A549 (cell line): ENCODE measurements around the gene DCPS. TPM values are rescaled to one million over a fixed set of nuclear protein-coding genes. Genes with fewer than 3 reads are reported as not detected.

Experiments
- ATAC-seq, 2 experiments: fragments of 200-7000 bp in 1 of 2; fragments of >200 bp in 1 of 2; cut with Nextera tagmentation in 1 of 2; cut with Tn5 transposase in 1 of 2; 3 replicates each; pipeline versions ENCODE4 v1.8.0 to v1.9.1; 2018 to 2020; ENCODE audit warnings: mild to moderate bottlenecking in 1 of 2, moderate library complexity in 1 of 2
- CTCF ChIA-PET: fragments of 300-600 bp; sonication (Branson Sonifier 250); formaldehyde crosslinking; extraction: SDS; loops from one replicate; lab custom pipeline; 2021; ENCODE audit warnings: antibody characterized with exemption, inconsistent platforms; lab: Yijun Ruan, JAX
- POLR2A ChIA-PET: fragments of 350-600 bp; formaldehyde crosslinking; extraction: SDS; loops from one replicate; lab custom pipeline; 2021; ENCODE audit warnings: antibody characterized with exemption, inconsistent platforms; lab: Yijun Ruan, JAX
- DNase-seq, 2 experiments: peaks; one replicate each; pipeline versions ENCODE4 v3.0.0 to v3.0.0-alpha.2; 2011 to 2016; ENCODE audit warnings: low read depth in 1 of 2, low spot score in 1 of 2
- FAIRE-seq: peaks from 2 replicates; lab custom pipeline; 2011; peaks lifted over from hg19 to GRCh38; lab: Jason Lieb, UNC
- H3K27ac ChIP-seq, 2 experiments: fragments of >200 bp; sonication (Bioruptor Twin); formaldehyde crosslinking; 3 replicates each; pipeline ENCODE4 v1.5.1; 2016 to 2017
- H3K4me1 ChIP-seq: fragments of >200 bp; sonication (Bioruptor Twin); formaldehyde crosslinking; 3 replicates; pipeline ENCODE4 v1.6.1; 2016
- H3K4me2 ChIP-seq: fragments of >200 bp; sonication (Bioruptor Twin); formaldehyde crosslinking; 3 replicates; pipeline ENCODE4 v1.6.1; 2016
- H3K4me3 ChIP-seq: fragments of >200 bp; sonication (Bioruptor Twin); formaldehyde crosslinking; 3 replicates; pipeline ENCODE4 v1.5.1; 2016
- H3K9me3 ChIP-seq: fragments of >200 bp; sonication (Bioruptor Twin); formaldehyde crosslinking; 3 replicates; pipeline ENCODE4 v1.6.1; 2016
- ATOH8 ChIP-seq: fragments of 250-450 bp; sonication (Bioruptor Pico); IDR thresholded peaks from 2 replicates; pipeline ENCODE4 v1.5.0; 2020; ENCODE audit warnings: low read depth, mild to moderate bottlenecking, moderate library complexity
- BCL3 ChIP-seq: fragments of >200 bp; sonication (Bioruptor Twin); formaldehyde crosslinking; IDR thresholded peaks from 3 replicates; pipeline ENCODE4 v1.6.1; 2016
- EHF ChIP-seq: fragments of 250-450 bp; sonication (Bioruptor Pico); IDR thresholded peaks from 2 replicates; pipeline ENCODE4 v1.5.0; 2020; ENCODE audit warnings: mild to moderate bottlenecking
- EHMT2 ChIP-seq: fragments of 200-600 bp; sonication (generic); IDR thresholded peaks from 2 replicates; pipeline ENCODE4 v1.6.1; 2016; ENCODE audit warnings: antibody characterized with exemption, low read depth, mild to moderate bottlenecking, moderate library complexity
- ESRRA ChIP-seq: fragments of 150-350 bp; IDR thresholded peaks from 2 replicates; pipeline ENCODE4 v1.6.1; 2014; ENCODE audit warnings: mild to moderate bottlenecking, low read length, borderline replicate concordance
- FOSL2 ChIP-seq, 2 experiments: fragments of 450-650 bp in 1 of 2; fragments of >200 bp in 1 of 2; sonication (Bioruptor Twin) in 1 of 2; formaldehyde crosslinking; IDR thresholded peaks; 2 replicates each; pipeline versions ENCODE4 v1.5.0 to v1.6.1; 2016 to 2020; ENCODE audit warnings: mild to moderate bottlenecking in 1 of 2, moderate library complexity in 1 of 2
- HEYL ChIP-seq: fragments of 250-450 bp; sonication (Bioruptor Pico); IDR thresholded peaks from 2 replicates; pipeline ENCODE4 v1.8.0; 2021; ENCODE audit warnings: mild to moderate bottlenecking, moderate library complexity
- HMGXB4 ChIP-seq: fragments of 250-450 bp; sonication (Bioruptor Pico); IDR thresholded peaks from 2 replicates; pipeline ENCODE4 v1.5.0; 2021; ENCODE audit warnings: mild to moderate bottlenecking, moderate library complexity, borderline replicate concordance
- JUN ChIP-seq, 2 experiments: fragments of >200 bp; sonication (Bioruptor Twin); formaldehyde crosslinking; IDR thresholded peaks; 2 replicates in 1 of 2; 3 replicates in 1 of 2; pipeline ENCODE4 v1.6.1; 2016 to 2017
- MAFK ChIP-seq: fragments of 450-650 bp; IDR thresholded peaks from 2 replicates; pipeline ENCODE4 v1.6.1; 2014; ENCODE audit not compliant: partially characterized antibody
- MYC ChIP-seq: IDR thresholded peaks from 2 replicates; pipeline ENCODE4 v1.6.1; 2012; ENCODE audit warnings: mild to moderate bottlenecking, inconsistent platforms, low read length, improper control_type of control experiment, borderline replicate concordance
- NR3C1 ChIP-seq: fragments of >200 bp; sonication (Bioruptor Twin); formaldehyde crosslinking; IDR thresholded peaks from 3 replicates; pipeline ENCODE4 v1.6.1; 2017
- POLR2AphosphoS2 ChIP-seq: conservative IDR thresholded peaks from 2 replicates; pipeline ENCODE4 v1.6.1; 2012; ENCODE audit warnings: low read length, improper control_type of control experiment, inconsistent platforms
- RAD21 ChIP-seq, 2 experiments: fragments of >200 bp in 1 of 2; sonication (Bioruptor Twin) in 1 of 2; formaldehyde crosslinking in 1 of 2; IDR thresholded peaks in 1 of 2; conservative IDR thresholded peaks in 1 of 2; 2 replicates in 1 of 2; 3 replicates in 1 of 2; pipeline ENCODE4 v1.6.1; 2012 to 2018; ENCODE audit warnings: inconsistent platforms in 1 of 2
- REST ChIP-seq: fragments of 200-600 bp; sonication (generic); IDR thresholded peaks from 2 replicates; pipeline ENCODE4 v1.6.1; 2016; ENCODE audit warnings: antibody characterized with exemption, mild to moderate bottlenecking, moderate library complexity
- TFCP2L1 ChIP-seq: fragments of 250-450 bp; sonication (Bioruptor Pico); IDR thresholded peaks from 2 replicates; pipeline ENCODE4 v1.5.0; 2021; ENCODE audit warnings: mild to moderate bottlenecking
- TP53 ChIP-seq: fragments of 250-450 bp; sonication (Bioruptor Pico); IDR thresholded peaks from 2 replicates; pipeline ENCODE4 v1.5.0; 2021; ENCODE audit warnings: mild to moderate bottlenecking, moderate library complexity
- USF2 ChIP-seq: fragments of 450-650 bp; IDR thresholded peaks from 2 replicates; pipeline ENCODE4 v1.6.1; 2014; ENCODE audit warnings: antibody characterized with exemption
- ZC3H11A ChIP-seq: fragments of 450-650 bp; IDR thresholded peaks from 2 replicates; pipeline ENCODE4 v1.6.1; 2014; ENCODE audit warnings: antibody characterized with exemption, mild to moderate bottlenecking
- ZFP36 ChIP-seq: fragments of 450-650 bp; IDR thresholded peaks from 2 replicates; pipeline ENCODE4 v1.6.1; 2014; ENCODE audit warnings: borderline replicate concordance; ENCODE audit not compliant: partially characterized antibody
- ZSCAN20 ChIP-seq: fragments of 250-450 bp; sonication (Bioruptor Pico); IDR thresholded peaks from 2 replicates; pipeline ENCODE4 v1.8.0; 2022; ENCODE audit warnings: mild to moderate bottlenecking, moderate library complexity
- WGBS: methylation state at CpG from one replicate; pipeline ENCODE4 v1.1.6; 2017; ENCODE audit errors: missing lambda C conversion rate; 5-methylcytosine and 5-hydroxymethylcytosine counted together
- polyA plus RNA-seq, 4 experiments: library from polyadenylated mRNA; depleted of rRNA in 3 of 4; stranded (reverse); fragments of >200 nt; fragmentation: RNase III in 1 of 4; extraction: RNeasy Plus Mini Kit Qiagen cat#74134 plus additional on column Dnase treatment in 1 of 4; gene quantifications; 2 replicates in 3 of 4; 3 replicates in 1 of 4; pipeline ENCODE4 v1.2.3, GENCODE V29; 2011 to 2017

Gene DCPS
- polyA plus RNA-seq, 2 of the 4 experiments (the other 2 are of a cell fraction), result 17.8 to 23.0 TPM

DNA sequence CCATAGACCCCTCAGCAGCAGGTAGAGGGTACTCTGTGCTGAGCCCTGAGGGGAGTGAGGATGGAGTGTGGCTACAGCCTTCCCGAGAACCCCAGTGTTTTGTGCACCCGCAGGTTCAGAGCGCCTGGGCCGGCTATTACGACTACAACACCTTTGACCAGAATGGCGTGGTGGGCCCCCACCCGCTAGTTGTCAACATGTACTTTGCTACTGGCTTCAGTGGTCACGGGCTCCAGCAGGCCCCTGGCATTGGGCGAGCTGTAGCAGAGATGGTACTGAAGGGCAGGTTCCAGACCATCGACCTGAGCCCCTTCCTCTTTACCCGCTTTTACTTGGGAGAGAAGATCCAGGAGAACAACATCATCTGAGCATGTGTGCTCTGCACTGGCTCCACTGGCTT, 26.5 kb upstream of the DCPS start (continued):
- TF ChIP-seq ZFP36 (no peak), EHF (CRISPR knock-in tag) (no peak), EHMT2 (no peak), MAFK (no peak), MYC (no peak), ESRRA (no peak), ATOH8 (no peak), POLR2AphosphoS2 (no peak)

- FAIRE-seq (no peak), ATAC-seq (no peak), DNase-seq (no peak)
- Histone ChIP-seq H3K4me1 (0 out of 3 replicates have a peak, but pooled peaks cover 3% of the 10 kb centered on the region), H3K27ac (no peak overlapping the region), H3K9me3 (no peaks in the 10 kb centered on the region), H3K4me3 (no peak overlapping the region), H3K4me2 (no peak overlapping the region)
- no peak for TF ChIP-seq REST
- TF ChIP-seq ATOH8, result no peak
- TF ChIP-seq BCL3, result no peak
- no peak for TF ChIP-seq JUN (IDR thresholded peaks at IDR 0.05)
- no peak for TF ChIP-seq POLR2AphosphoS2
- no peak for TF ChIP-seq RAD21 (conservative IDR thresholded peaks at IDR 0.05 in 1 of 2, IDR thresholded peaks at IDR 0.05 in 1 of 2)
- TF ChIP-seq FOSL2 (IDR thresholded peaks at IDR 0.05), result no peak
- TF ChIP-seq FOSL2 (CRISPR knock-in tag; IDR thresholded peaks at IDR 0.05), result no peak
- TF ChIP-seq USF2, result no peak
- TF ChIP-seq TP53 (CRISPR knock-in tag), result no peak
- 97% methylated on average over 4 of the region's 4 CpGs for WGBS
- CTCF ChIA-PET, result no interaction called here
- POLR2A ChIA-PET, result interaction anchor here (1.0 kb wide), 1 partner anchor 9 kb away, joined by 3 read pairs; the partner anchor contains the start of genes FOXRED1 and SRPRA
Measured at GRCh38 chr11:126277780-126278179, 26.1 kb upstream of the DCPS start.

DNA sequence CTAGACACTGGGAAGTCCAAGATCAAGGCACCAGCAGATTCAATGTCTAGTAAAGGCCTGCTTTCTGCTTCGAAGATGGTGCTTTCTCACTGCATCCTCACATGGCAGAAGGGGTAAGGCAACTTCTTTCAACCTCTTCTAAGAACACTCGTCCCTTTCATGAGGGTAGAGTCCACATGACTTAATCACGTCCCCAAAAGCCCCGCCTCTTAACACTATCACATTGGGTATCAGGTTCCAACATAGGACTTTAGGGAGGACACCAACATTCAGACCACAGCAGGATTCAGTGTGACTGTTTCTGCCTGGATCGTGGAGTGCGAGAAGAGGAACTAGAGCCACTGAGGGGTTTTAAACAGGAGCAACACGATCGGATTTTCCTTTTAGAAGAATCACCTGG, 24.7 kb upstream of the DCPS start:
- CTCF ChIA-PET, result no interaction called here
- Histone ChIP-seq H3K4me3 (no peak overlapping the region), H3K4me2 (no peak overlapping the region), H3K9me3 (no peaks in the 10 kb centered on the region), H3K4me1 (peaks cover 8% of the 10 kb centered on the region; the same call in 2 of the 3 replicates), H3K27ac (no peak overlapping the region)
- 82% methylated on average over 8 of the region's 8 CpGs for WGBS
- DNase-seq (no peak), FAIRE-seq (no peak), ATAC-seq (no peak)
- POLR2A ChIA-PET, result no interaction called here
- TF ChIP-seq HEYL (CRISPR knock-in tag) (no peak), ZSCAN20 (CRISPR knock-in tag) (no peak), ZC3H11A (no peak), NR3C1 (no peak), TFCP2L1 (CRISPR knock-in tag) (no peak), HMGXB4 (no peak)
